ENCODE results near the gene AJAP1.
"Not testable (repeated sequence)": the region's sequence is repeated elsewhere in the genome, so short reads cannot be mapped to it uniquely, and the experiment has no call there.

AJAP1 gene

GRCh38 chr1:4664606-4665005 is 10.2 kb downstream of the AJAP1 start:
- TF ChIP-seq, protein P1, sequence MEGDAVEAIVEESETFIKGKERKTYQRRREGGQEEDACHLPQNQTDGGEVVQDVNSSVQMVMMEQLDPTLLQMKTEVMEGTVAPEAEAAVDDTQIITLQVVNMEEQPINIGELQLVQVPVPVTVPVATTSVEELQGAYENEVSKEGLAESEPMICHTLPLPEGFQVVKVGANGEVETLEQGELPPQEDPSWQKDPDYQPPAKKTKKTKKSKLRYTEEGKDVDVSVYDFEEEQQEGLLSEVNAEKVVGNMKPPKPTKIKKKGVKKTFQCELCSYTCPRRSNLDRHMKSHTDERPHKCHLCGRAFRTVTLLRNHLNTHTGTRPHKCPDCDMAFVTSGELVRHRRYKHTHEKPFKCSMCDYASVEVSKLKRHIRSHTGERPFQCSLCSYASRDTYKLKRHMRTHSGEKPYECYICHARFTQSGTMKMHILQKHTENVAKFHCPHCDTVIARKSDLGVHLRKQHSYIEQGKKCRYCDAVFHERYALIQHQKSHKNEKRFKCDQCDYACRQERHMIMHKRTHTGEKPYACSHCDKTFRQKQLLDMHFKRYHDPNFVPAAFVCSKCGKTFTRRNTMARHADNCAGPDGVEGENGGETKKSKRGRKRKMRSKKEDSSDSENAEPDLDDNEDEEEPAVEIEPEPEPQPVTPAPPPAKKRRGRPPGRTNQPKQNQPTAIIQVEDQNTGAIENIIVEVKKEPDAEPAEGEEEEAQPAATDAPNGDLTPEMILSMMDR (IDR thresholded peaks at IDR 0.05; ENCODE audit: low read depth, low read length) = no peak
- TF ChIP-seq POLR2A (IDR thresholded peaks at IDR 0.05; ENCODE audit: extremely low read depth, insufficient read length) (no peak), MAX (IDR thresholded peaks at IDR 0.05; ENCODE audit: low read depth, low read length) (no peak), MYC (IDR thresholded peaks at IDR 0.05; ENCODE audit: low read depth, low read length) (no peak)
- no peak overlapping the region for H3K4me3 ChIP-seq (ENCODE audit: low read depth, low read length)
- no peak for DNase-seq (ENCODE audit: low read depth)

DNA sequence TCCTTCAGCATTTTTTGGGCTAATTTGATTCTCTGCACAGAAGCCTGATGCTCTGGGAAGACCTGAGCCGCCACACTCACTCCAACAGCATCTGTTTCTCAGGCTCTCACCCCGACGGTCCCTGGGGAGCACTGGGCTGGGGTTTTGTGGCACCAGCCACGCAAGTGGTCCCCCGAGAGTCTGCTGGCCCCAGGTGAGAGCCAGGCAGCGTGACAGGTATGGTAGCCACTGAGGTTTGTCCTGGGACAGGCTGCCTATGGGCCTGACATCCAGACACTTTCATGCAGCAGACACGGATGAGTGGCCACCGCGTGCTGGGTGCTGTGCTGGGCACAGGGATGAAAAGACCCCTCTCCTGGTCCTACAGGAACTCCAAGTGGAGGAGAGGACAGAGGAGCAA is 11.0 kb downstream of the AJAP1 start:
- TF ChIP-seq, protein P1 (IDR thresholded peaks at IDR 0.05; ENCODE audit: low read depth, low read length) = no peak
- no peak for TF ChIP-seq POLR2A (IDR thresholded peaks at IDR 0.05; ENCODE audit: extremely low read depth, insufficient read length)
- no peak for TF ChIP-seq MAX (IDR thresholded peaks at IDR 0.05; ENCODE audit: low read depth, low read length)
- no peak for TF ChIP-seq MYC (IDR thresholded peaks at IDR 0.05; ENCODE audit: low read depth, low read length)
- no peak for DNase-seq (ENCODE audit: low read depth)
- H3K4me3 ChIP-seq (ENCODE audit: low read depth, low read length) = no peak overlapping the region

GRCh38 chr1:4666683-4667082 is 12.3 kb downstream of the AJAP1 start:
- not testable (repeated sequence) for H3K4me3 ChIP-seq (ENCODE audit: low read depth, low read length); DNase-seq (ENCODE audit: low read depth)

- TF ChIP-seq POLR2A (IDR thresholded peaks at IDR 0.05; ENCODE audit: extremely low read depth, insufficient read length) = no peak
- TF ChIP-seq, protein P1 (IDR thresholded peaks at IDR 0.05; ENCODE audit: low read depth, low read length) = no peak
- TF ChIP-seq MAX (IDR thresholded peaks at IDR 0.05; ENCODE audit: low read depth, low read length) = no peak
- TF ChIP-seq MYC (IDR thresholded peaks at IDR 0.05; ENCODE audit: low read depth, low read length) = no peak
- H3K4me3 ChIP-seq (ENCODE audit: low read depth, low read length) = no peak overlapping the region
- DNase-seq (ENCODE audit: low read depth) = no peak
Observed at GRCh38 chr1:4668743-4669700, 14.6 kb downstream of the AJAP1 start.

- no peak overlapping the region for H3K4me3 ChIP-seq (ENCODE audit: low read depth, low read length)
- TF ChIP-seq, protein P1 (IDR thresholded peaks at IDR 0.05; ENCODE audit: low read depth, low read length) = no peak
- TF ChIP-seq POLR2A (IDR thresholded peaks at IDR 0.05; ENCODE audit: extremely low read depth, insufficient read length) (no peak), MAX (IDR thresholded peaks at IDR 0.05; ENCODE audit: low read depth, low read length) (no peak), MYC (IDR thresholded peaks at IDR 0.05; ENCODE audit: low read depth, low read length) (no peak)
- no peak for DNase-seq (ENCODE audit: low read depth)
Observed at GRCh38 chr1:4670265-4670664, 15.9 kb downstream of the AJAP1 start.

DNA sequence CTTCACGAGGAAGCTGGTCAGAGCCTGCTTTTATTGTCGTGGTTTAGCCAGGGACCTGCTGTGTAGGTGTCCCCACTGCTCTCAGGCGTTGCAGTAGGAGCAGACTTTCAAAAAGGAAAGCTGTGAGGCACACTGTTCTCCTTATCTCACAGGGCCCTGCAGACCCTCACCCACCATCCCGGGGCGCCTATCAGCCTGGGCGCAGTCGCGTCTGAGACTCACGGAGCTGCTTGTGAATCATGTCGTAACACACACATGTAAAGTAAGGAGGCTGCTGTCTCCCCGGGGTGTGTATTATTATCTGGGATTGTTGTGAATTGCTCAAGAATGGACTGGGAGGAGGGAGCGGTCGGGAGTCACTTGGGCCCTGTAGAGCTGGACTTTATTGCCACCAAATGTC is 17.4 kb downstream of the AJAP1 start:
- no peak for DNase-seq (ENCODE audit: low read depth)
- no peak overlapping the region for H3K4me3 ChIP-seq (ENCODE audit: low read depth, low read length)
- TF ChIP-seq MYC (IDR thresholded peaks at IDR 0.05; ENCODE audit: low read depth, low read length) (no peak), MAX (IDR thresholded peaks at IDR 0.05; ENCODE audit: low read depth, low read length) (no peak), POLR2A (IDR thresholded peaks at IDR 0.05; ENCODE audit: extremely low read depth, insufficient read length) (no peak)
- TF ChIP-seq, protein P1 (IDR thresholded peaks at IDR 0.05; ENCODE audit: low read depth, low read length) = no peak
